GM12801 (cell line): ENCODE results near the gene ADORA1.

Experiments used
- TF ChIP-seq, protein P1 (sequence below): IDR thresholded peaks from one replicate; pipeline ENCODE4 v1.5.1; 2011; ENCODE audit warnings: control low read depth; ENCODE audit not compliant: insufficient read length; ENCODE audit errors: extremely low read depth

Gene ADORA1

DNA sequence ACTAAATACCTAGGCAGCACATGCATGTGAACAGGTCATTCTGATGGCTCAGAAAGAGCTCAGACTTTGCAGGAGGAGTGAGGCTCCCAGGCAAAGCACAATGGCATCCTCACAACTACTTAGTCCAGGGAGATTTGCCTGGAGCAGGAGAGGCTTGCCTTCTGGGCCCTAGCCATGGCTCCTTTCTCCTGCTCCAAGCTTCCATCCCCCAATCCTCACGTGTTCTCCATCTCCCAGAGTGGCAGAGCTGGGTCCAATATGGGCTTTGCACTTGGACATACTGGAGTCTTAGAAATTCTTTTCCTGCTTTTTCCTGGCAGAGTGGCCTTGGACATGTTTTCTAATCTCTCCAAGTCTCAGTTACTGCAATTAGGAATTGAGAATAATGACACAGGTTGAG is 32.3 kb downstream of the ADORA1 start:
- TF ChIP-seq, protein P1, sequence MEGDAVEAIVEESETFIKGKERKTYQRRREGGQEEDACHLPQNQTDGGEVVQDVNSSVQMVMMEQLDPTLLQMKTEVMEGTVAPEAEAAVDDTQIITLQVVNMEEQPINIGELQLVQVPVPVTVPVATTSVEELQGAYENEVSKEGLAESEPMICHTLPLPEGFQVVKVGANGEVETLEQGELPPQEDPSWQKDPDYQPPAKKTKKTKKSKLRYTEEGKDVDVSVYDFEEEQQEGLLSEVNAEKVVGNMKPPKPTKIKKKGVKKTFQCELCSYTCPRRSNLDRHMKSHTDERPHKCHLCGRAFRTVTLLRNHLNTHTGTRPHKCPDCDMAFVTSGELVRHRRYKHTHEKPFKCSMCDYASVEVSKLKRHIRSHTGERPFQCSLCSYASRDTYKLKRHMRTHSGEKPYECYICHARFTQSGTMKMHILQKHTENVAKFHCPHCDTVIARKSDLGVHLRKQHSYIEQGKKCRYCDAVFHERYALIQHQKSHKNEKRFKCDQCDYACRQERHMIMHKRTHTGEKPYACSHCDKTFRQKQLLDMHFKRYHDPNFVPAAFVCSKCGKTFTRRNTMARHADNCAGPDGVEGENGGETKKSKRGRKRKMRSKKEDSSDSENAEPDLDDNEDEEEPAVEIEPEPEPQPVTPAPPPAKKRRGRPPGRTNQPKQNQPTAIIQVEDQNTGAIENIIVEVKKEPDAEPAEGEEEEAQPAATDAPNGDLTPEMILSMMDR: no peak

DNA sequence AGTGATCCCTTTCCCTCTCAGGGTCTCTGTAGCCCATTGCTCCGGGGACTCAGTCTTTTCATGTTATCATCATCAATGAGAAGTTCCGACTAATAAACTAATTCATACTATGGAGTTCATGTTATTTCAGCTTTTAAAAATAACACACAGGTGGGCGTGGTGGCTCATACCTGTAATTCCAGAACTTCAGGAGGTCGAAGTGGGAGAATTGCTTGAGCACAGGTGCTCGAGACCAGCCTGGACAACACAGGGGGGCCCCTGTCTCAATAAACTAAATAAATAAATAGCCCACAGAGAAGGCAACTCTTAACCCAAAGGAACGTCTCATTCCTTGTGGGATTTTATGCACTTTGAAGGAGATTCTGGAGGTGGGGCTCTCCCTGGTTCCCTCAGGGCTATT is 33.6 kb downstream of the ADORA1 start:
- TF ChIP-seq, protein P1: no peak

DNA sequence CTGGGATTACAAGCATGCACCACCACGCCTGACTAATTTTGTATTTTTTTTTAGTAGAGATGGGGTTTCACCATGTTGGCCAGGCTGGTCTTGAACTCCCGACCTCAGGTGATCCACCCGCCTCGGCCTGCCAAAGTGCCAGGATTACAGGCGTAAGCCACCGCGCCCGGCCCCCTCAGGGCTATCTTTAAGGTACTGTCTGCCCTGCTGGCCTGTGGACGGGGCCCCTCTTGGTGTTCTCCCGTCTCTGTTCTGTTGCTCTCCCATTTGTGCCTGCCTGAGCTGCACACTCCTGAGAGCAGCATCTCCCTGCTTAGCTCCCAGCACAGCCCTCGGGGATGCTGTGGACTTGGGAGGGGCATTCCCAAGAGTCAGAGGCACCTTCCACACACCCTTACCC is 34.2 kb downstream of the ADORA1 start:
- TF ChIP-seq, protein P1: no peak

DNA sequence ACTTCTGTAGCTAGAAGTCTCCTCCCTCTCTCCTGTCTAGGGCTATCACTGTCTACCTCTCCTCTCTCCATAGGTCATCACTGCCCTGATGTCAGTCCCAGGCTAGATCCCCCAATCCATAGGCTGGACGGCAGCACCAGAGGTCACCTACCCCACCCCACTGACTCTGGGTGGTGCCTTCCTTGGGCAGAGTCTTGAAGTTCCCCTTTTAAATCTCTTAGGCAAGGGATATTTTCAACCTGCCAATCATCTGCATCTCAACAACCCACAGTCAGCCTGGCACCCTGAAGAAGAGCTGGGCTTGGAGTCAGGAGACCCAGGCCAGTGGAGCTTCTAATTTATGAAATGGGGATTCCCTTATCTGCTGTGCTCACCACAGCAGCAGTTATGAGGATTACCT is 34.9 kb downstream of the ADORA1 start:
- TF ChIP-seq, protein P1: no peak

DNA sequence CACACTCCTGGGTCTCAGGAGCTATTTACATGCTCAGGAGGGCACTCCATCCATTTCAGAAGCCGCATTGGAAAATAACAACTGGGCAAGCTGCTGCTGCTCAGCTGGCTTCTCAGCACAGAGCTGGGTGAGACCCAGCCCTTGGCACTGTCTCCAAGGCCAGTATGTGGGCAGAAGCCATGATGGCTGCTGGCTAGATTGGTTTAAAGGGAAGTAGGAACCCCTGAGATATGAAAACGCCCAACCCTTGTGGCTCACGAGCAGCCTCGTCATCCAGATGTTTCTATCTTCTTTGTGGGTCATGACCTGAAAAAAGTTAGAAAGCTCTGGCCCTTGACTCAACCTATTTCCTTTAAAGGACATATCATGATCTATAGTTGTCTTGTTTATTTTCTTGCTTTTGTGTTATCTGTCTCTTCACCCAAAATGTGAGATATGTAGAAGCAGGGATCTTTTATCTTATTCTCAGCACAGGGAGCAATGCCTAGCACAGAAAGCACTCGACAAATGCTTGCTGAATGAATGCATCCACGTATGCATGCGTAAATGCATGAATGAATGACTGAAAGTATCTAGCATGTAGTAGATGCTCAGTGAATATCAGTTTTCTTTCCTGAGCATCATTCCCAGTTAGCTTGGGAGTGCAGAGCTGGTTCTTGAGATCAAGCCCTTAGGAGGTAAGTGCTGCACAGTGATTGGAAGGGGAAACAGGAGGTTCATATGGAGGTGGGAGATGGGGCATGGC is 36.5 kb downstream of the ADORA1 start:
- TF ChIP-seq, protein P1: no peak

DNA sequence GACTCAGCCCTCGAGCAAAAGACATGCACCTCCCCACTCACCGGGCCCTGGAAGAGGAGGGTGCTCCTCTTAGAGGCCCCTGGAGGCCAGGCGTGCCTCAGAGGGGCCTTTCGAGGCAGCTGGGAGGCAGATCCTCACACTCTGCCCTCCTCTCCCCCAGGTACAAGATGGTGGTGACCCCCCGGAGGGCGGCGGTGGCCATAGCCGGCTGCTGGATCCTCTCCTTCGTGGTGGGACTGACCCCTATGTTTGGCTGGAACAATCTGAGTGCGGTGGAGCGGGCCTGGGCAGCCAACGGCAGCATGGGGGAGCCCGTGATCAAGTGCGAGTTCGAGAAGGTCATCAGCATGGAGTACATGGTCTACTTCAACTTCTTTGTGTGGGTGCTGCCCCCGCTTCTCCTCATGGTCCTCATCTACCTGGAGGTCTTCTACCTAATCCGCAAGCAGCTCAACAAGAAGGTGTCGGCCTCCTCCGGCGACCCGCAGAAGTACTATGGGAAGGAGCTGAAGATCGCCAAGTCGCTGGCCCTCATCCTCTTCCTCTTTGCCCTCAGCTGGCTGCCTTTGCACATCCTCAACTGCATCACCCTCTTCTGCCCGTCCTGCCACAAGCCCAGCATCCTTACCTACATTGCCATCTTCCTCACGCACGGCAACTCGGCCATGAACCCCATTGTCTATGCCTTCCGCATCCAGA is 37.7 kb downstream of the ADORA1 start:
- TF ChIP-seq, protein P1: no peak

DNA sequence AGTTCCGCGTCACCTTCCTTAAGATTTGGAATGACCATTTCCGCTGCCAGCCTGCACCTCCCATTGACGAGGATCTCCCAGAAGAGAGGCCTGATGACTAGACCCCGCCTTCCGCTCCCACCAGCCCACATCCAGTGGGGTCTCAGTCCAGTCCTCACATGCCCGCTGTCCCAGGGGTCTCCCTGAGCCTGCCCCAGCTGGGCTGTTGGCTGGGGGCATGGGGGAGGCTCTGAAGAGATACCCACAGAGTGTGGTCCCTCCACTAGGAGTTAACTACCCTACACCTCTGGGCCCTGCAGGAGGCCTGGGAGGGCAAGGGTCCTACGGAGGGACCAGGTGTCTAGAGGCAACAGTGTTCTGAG is 38.3 kb downstream of the ADORA1 start:
- TF ChIP-seq, protein P1: no peak
